Calu3 (cell line): ENCODE measurements around the gene LGR6. TPM values are rescaled to one million over a fixed set of nuclear protein-coding genes. Genes with fewer than 3 reads are reported as not detected.
A peak's percentile ranks its signal among the peaks of the same experiment; 100 is the strongest.

Source experiments
- BruUV-seq: library from RNA; stranded (reverse); fragments of 400-500 nt; replicated peaks from 2 replicates; lab custom pipeline; 2021; lab: Mats Ljungman, UMichigan
- CTCF ChIA-PET: fragments of 300-600 bp; sonication (Branson Sonifier 250); formaldehyde crosslinking; loops from one replicate; lab custom pipeline; 2022; ENCODE audit warnings: antibody characterized with exemption; lab: Charles Lee
- DNase-seq: peaks from one replicate; pipeline ENCODE4 v3.0.0; 2022
- H3K27ac Mint-ChIP-seq: one replicate; pipeline ENCODE4 v1.8.0; 2022; ENCODE audit warnings: mixed read lengths; ENCODE audit not compliant: unreplicated experiment
- H3K27me3 Mint-ChIP-seq: one replicate; pipeline ENCODE4 v1.8.0; 2022; ENCODE audit warnings: mixed read lengths; ENCODE audit not compliant: unreplicated experiment
- H3K36me3 Mint-ChIP-seq: one replicate; pipeline ENCODE4 v1.8.0; 2022; ENCODE audit warnings: mild to moderate bottlenecking, moderate library complexity, mixed read lengths; ENCODE audit not compliant: insufficient read depth, unreplicated experiment
- H3K4me1 Mint-ChIP-seq: one replicate; pipeline ENCODE4 v1.8.0; 2022; ENCODE audit warnings: mild to moderate bottlenecking, low read depth, mixed read lengths; ENCODE audit not compliant: unreplicated experiment
- H3K4me3 Mint-ChIP-seq: one replicate; pipeline ENCODE4 v1.8.0; 2022; ENCODE audit warnings: mild to moderate bottlenecking, low read depth, moderate library complexity, mixed read lengths; ENCODE audit not compliant: unreplicated experiment
- H3K9me3 Mint-ChIP-seq: one replicate; pipeline ENCODE4 v1.8.0; 2022; ENCODE audit warnings: low read depth, mixed read lengths; ENCODE audit not compliant: unreplicated experiment
- intact Hi-C: fragments of 100-400 bp; cut with micrococcal nuclease; formaldehyde crosslinking; loops from one replicate; pipeline ENCODE4 v1.10.0; 2022; ENCODE audit not compliant: unreplicated experiment
- total RNA-seq: library from RNA; stranded (reverse); gene quantifications from 2 replicates; pipeline ENCODE4 v1.2.3, GENCODE V29; 2022
- TF ChIP-seq, protein P1 (sequence below): fragments of 200-600 bp; IDR thresholded peaks from one replicate; pipeline ENCODE4 v1.8.0; 2022; ENCODE audit warnings: antibody characterized with exemption; ENCODE audit not compliant: unreplicated experiment

Gene LGR6
- total RNA-seq, 1 experiment from 2014 or later, result not detected

DNA sequence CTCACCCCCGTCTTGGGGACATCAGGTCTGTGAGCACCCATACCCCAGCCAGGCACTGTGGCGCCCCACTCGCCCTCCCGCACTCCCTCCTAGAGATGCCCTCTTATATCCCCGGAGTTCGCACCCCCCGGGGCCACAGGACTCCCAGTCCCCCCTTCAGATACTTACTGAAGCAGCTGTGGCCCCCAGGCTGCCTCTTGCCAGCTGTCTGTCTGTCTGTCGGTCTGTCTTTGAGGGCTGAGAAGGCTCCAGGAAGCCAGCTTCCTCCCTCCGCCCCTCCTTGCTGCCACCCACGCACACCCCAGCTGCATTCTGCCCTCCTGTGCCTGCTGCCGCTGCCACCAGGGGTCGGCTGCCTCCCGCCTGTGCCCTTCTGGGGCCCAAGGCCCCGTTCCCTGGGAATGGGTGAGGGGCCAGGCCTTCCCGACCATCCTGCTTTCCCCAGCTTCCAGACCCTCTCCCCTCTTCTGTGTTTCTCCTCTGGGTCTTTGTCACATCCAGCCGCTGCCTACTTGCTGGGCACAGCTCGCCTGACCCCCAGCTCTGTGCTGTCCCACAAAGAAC, 33.1 kb upstream of the LGR6 start, which contains the start of gene PTPN7:
PTPN7 (minus strand) TSS at position 226 of the 564 bp plus-strand sequence. CDS start 1,200 bp downstream, outside the sequence.
- peak; percentile 30 for DNase-seq
- Mint-ChIP-seq H3K4me3 (no peak within 1 kb of the TSS), H3K27me3 (peaks cover 35% of the 10 kb centered on the region), H3K36me3 (no peaks in the 10 kb centered on the region), H3K9me3 (no peaks in the 10 kb centered on the region), H3K27ac (no peak within 1 kb of the TSS), H3K4me1 (peaks cover 4% of the 10 kb centered on the region)
- BruUV-seq, result no TSS peak
- CTCF ChIA-PET, result interaction anchor here (0.5 to 0.6 kb wide), 2 partner anchors 58 to 338 kb away, joined by 3 read pairs; no protein-coding TSS in a partner anchor
- TF ChIP-seq, protein P1, sequence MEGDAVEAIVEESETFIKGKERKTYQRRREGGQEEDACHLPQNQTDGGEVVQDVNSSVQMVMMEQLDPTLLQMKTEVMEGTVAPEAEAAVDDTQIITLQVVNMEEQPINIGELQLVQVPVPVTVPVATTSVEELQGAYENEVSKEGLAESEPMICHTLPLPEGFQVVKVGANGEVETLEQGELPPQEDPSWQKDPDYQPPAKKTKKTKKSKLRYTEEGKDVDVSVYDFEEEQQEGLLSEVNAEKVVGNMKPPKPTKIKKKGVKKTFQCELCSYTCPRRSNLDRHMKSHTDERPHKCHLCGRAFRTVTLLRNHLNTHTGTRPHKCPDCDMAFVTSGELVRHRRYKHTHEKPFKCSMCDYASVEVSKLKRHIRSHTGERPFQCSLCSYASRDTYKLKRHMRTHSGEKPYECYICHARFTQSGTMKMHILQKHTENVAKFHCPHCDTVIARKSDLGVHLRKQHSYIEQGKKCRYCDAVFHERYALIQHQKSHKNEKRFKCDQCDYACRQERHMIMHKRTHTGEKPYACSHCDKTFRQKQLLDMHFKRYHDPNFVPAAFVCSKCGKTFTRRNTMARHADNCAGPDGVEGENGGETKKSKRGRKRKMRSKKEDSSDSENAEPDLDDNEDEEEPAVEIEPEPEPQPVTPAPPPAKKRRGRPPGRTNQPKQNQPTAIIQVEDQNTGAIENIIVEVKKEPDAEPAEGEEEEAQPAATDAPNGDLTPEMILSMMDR, result no peak
- intact Hi-C loops, result no loop called here

- Mint-ChIP-seq H3K27me3 (peaks cover 35% of the 10 kb centered on the region), H3K4me3 (no peak overlapping the region), H3K4me1 (no peaks in the 10 kb centered on the region), H3K9me3 (no peaks in the 10 kb centered on the region), H3K36me3 (no peaks in the 10 kb centered on the region), H3K27ac (no peak overlapping the region)
- TF ChIP-seq, protein P1, result no peak
- intact Hi-C loops, result no loop called here
- BruUV-seq, result no TSS peak
- DNase-seq, result no peak
- CTCF ChIA-PET, result interaction anchor here (0.7 kb wide), 1 partner anchor 314 kb away, joined by 3 read pairs; no protein-coding TSS in a partner anchor
Measured at GRCh38 chr1:202161151-202162046, 32.2 kb upstream of the LGR6 start.

DNA sequence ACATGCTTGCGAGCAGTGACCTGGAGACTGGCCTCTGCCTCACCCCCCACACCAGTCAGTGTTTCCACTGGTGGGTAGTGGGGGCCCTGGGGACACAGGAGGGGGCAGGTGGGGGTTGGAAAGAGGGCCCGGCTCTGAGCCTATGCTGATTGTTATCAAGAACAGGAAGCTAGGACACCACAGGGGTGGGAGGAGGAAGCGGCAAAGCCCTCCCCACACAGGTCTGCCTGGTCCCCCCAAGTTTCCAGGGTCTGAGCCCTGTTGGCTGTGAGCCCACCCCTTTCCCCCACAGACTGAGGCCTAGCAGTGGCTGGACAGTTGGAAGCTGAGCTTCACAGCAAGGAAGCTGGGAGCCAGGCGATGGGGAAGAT, 31.6 kb upstream of the LGR6 start:
- no TSS peak for BruUV-seq
- no peaks in the 10 kb centered on the region for H3K9me3 Mint-ChIP-seq
- H3K4me1 Mint-ChIP-seq, result no peaks in the 10 kb centered on the region
- H3K27me3 Mint-ChIP-seq, result peaks cover 36% of the 10 kb centered on the region
- no peaks in the 10 kb centered on the region for H3K36me3 Mint-ChIP-seq
- no peak for DNase-seq
- no peak overlapping the region for H3K4me3 Mint-ChIP-seq
- CTCF ChIA-PET, result interaction anchor here (0.6 to 1.0 kb wide), 3 partner anchors 27 to 120 kb away, joined by 3 to 6 read pairs (median 3); no protein-coding TSS in a partner anchor
- H3K27ac Mint-ChIP-seq, result no peak overlapping the region
- TF ChIP-seq, protein P1, result no peak
- intact Hi-C loops, result no loop called here

DNA sequence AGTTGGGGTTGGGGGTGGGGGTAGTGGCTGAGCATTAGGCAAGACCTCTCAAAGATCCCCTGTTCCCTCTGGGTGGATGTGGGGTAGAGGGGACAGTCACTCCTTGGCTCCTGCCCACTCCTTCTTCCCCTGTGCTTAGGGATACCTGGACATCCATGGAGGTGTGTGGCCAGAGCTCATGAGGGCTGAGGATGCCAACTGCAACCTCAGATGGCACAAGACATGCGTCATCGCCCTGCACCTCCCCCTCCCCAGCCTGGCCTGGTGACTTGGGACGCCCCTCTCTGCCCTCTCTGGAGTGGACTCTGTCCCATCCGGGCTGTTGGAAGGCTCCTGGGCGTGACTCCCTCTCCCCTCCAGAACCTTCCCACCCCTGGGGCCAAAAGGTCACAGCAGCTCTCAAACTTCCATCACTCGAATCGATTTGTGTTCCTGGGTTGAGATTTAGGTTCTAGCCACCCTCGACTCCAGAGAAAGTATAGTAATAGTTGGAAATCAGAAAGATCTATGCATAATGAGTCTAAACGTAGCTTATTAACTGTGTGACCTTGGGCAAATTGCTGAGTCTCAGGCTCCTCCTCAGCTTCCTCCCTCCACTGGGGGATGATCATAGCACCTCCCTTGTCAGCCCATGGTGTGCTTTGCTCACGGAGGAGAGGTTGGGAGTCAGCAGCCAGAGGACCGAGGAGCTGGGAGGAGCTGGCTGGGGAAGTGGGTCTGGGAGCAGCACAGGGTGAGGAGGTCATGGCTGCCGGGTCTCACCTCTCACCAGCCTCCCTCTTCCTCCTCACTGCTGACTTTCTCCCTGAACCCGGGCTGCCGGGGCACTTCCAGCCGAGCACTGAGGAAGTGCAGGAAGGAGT, 30.9 kb upstream of the LGR6 start:
- TF ChIP-seq, protein P1, result no peak
- CTCF ChIA-PET, result interaction anchor here (0.6 to 1.1 kb wide), 7 partner anchors 17 to 321 kb away, joined by 3 to 13 read pairs (median 3); no protein-coding TSS in a partner anchor
- Mint-ChIP-seq H3K27me3 (peaks cover 42% of the 10 kb centered on the region), H3K36me3 (no peaks in the 10 kb centered on the region), H3K9me3 (no peaks in the 10 kb centered on the region), H3K27ac (no peak overlapping the region), H3K4me3 (no peak overlapping the region), H3K4me1 (no peaks in the 10 kb centered on the region)
- no TSS peak for BruUV-seq
- intact Hi-C loops, result no loop called here
- no peak for DNase-seq
